ENCODE results near the gene YIPF3. TPM values are rescaled to one million over a fixed set of nuclear protein-coding genes. Genes with fewer than 3 reads are reported as not detected.
"Not testable (repeated sequence)": the region's sequence is repeated elsewhere in the genome, so short reads cannot be mapped to it uniquely, and the experiment has no call there.

YIPF3 gene
- total RNA-seq, 4 donors from 2014 or later = 55.6 to 97.9 (median 73.5) TPM

DNA sequence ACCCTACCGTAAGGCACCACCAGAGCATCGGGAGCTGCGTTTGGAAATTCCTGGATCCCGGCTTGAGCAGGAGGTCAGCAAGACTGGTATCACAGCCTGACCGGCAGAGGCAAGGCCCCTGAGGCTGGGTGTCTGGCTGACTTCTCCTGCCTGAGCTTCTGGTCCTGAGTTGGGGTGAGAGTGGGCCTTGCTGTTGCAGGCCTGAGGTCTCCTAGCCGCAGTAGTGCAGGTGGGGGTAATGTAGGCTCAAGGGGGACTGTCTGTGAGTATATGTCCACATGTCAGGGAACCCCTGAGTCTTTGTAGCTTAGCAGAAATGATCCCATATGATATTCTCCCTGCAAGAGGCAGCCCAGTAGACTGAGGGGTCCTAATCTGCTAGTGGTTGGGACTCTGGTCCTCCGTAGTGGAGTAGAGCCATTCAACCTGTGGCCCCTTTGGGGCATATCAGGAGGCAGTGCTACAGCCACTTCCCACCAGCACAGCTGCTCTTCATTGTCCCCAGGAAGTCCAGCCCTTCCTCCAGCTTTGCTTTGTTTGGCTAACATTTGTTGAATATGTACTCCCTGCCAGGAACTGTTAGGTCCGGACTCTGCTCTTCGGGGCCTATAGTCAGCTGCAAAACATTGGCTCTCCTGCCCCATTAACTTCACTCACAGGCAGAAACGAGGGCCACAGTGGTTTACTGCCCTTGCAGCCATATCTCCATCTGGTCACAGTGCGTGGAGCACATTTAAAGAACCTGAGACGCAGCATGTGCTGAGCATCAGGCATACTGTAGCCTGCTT, 17.5 kb downstream of the YIPF3 start:
- in situ Hi-C loops (cut with MboI; ENCODE audit: low sequenced_read_pairs in 4 of 4) (no loop called here), intact Hi-C loops (cut with DNase I; ENCODE audit: low total_unique reads) (no loop called here)
- Histone ChIP-seq H3K27me3 (no peaks in the 10 kb centered on the region), H3K36me3 (peaks cover 0 to 62% of the 10 kb centered on the region in 2 donors), H3K9me3 (no peaks in the 10 kb centered on the region), H3K4me1 (peaks cover 14 to 31% of the 10 kb centered on the region in 2 donors), H3K27ac (peak overlapping the region in 3 of 4 donors; percentile 3 to 27 (median 12)), H3K4me3 (no peak overlapping the region)
- ATAC-seq (peak in 1 of 2 donors; percentile 28), DNase-seq (no peak)
- TF ChIP-seq, protein P1, sequence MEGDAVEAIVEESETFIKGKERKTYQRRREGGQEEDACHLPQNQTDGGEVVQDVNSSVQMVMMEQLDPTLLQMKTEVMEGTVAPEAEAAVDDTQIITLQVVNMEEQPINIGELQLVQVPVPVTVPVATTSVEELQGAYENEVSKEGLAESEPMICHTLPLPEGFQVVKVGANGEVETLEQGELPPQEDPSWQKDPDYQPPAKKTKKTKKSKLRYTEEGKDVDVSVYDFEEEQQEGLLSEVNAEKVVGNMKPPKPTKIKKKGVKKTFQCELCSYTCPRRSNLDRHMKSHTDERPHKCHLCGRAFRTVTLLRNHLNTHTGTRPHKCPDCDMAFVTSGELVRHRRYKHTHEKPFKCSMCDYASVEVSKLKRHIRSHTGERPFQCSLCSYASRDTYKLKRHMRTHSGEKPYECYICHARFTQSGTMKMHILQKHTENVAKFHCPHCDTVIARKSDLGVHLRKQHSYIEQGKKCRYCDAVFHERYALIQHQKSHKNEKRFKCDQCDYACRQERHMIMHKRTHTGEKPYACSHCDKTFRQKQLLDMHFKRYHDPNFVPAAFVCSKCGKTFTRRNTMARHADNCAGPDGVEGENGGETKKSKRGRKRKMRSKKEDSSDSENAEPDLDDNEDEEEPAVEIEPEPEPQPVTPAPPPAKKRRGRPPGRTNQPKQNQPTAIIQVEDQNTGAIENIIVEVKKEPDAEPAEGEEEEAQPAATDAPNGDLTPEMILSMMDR (IDR thresholded peaks at IDR 0.05 in 4 of 5, conservative IDR thresholded peaks at IDR 0.05 in 1 of 5) = no peak
- TF ChIP-seq POLR2A (IDR thresholded peaks at IDR 0.05) = no peak

- intact Hi-C loops (cut with DNase I; ENCODE audit: low total_unique reads); ATAC-seq; DNase-seq; H3K9me3 ChIP-seq; H3K27me3 ChIP-seq; in situ Hi-C loops (cut with MboI; ENCODE audit: low sequenced_read_pairs in 4 of 4); H3K27ac ChIP-seq; H3K4me3 ChIP-seq: not testable (repeated sequence)
- Histone ChIP-seq H3K36me3 (peaks cover 0 to 54% of the 10 kb centered on the region in 2 donors), H3K4me1 (peaks cover 14 to 31% of the 10 kb centered on the region in 2 donors)
Observed at GRCh38 chr6:43498291-43498690, 18.4 kb downstream of the YIPF3 start.

DNA sequence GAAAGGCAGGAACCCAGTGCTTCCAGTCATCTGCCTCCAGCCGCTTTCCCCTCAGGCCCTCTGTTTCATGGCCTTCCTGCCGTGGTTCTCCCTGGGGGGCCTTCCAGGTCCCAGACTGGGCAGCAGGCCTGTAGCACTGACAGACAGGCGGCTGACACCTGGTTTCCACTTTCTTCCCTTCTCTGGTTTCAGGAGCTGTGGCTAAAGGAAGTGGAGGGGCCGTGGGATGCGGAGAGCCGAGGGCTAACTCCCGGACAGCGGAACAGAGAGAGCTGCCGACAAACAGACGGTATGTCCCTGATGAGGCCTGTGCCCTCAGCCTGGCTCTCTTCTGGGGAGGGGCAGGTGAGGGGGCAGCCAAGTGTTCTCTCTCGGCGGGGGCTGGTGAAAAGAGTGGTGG, 19.0 kb downstream of the YIPF3 start:
- H3K4me1 ChIP-seq = peaks cover 14 to 31% of the 10 kb centered on the region in 2 donors
- in situ Hi-C loops (cut with MboI; ENCODE audit: low sequenced_read_pairs in 4 of 4) = no loop called here
- TF ChIP-seq, protein P1 (IDR thresholded peaks at IDR 0.05 in 4 of 5, conservative IDR thresholded peaks at IDR 0.05 in 1 of 5) = no peak
- no peak for TF ChIP-seq POLR2A (IDR thresholded peaks at IDR 0.05)
- peak overlapping the region in 1 of 4 donors; percentile 70 for H3K27ac ChIP-seq
- intact Hi-C loops (cut with DNase I; ENCODE audit: low total_unique reads) = no loop called here
- no peaks in the 10 kb centered on the region for H3K9me3 ChIP-seq
- H3K36me3 ChIP-seq = peaks cover 0 to 48% of the 10 kb centered on the region in 2 donors
- H3K4me3 ChIP-seq = no peak overlapping the region
- DNase-seq (no peak), ATAC-seq (no peak)
- H3K27me3 ChIP-seq = no peaks in the 10 kb centered on the region

- no peak for TF ChIP-seq POLR2A (IDR thresholded peaks at IDR 0.05)
- TF ChIP-seq, protein P1 (IDR thresholded peaks at IDR 0.05 in 4 of 5, conservative IDR thresholded peaks at IDR 0.05 in 1 of 5) = no peak
- H3K4me3 ChIP-seq = no peak overlapping the region
- H3K36me3 ChIP-seq = peaks cover 0 to 42% of the 10 kb centered on the region in 2 donors
- H3K27ac ChIP-seq = peak overlapping the region in 1 of 4 donors; percentile 70
- H3K27me3 ChIP-seq = no peaks in the 10 kb centered on the region
- intact Hi-C loops (cut with DNase I; ENCODE audit: low total_unique reads) (no loop called here), in situ Hi-C loops (cut with MboI; ENCODE audit: low sequenced_read_pairs in 4 of 4) (no loop called here)
- ATAC-seq (no peak), DNase-seq (no peak)
- no peaks in the 10 kb centered on the region for H3K9me3 ChIP-seq
- peaks cover 14 to 31% of the 10 kb centered on the region in 2 donors for H3K4me1 ChIP-seq
Observed at GRCh38 chr6:43497129-43497396, 19.7 kb downstream of the YIPF3 start.

DNA sequence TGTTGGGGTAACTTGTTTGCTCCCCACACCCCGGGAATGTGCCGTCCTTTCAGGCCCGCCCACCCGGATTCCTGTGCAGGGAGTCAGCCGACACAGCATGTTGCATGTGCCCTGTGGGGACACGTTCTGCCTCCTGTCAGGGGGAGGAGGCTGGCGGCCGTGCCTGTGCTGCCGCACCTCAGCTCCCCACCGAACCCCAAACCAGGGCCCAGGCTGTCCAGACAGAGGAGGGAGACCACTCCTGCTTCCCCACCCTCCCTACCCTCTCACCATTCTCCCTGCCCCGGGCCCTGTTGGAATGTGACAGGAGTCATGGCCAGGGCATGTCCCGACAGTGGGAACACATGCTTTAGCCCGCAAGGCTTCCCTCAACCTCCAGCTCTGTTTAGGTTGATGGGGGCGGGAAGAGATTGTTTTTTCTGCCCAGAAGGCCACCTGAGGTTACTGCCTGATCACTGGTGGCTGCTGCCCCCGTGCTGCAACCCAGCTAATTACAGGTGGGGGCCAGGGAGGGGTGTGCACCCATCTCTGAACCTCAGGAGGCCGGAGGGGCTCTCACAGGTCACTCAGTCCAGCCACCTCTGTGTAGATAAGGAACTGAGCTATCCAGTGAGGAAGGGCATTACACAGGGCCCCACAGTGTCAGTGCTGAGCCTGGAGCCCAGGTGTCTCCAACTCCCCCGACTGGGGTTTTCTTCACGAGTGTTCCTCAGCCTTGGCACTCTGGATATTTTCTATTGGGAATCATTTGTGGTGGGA, 20.2 kb downstream of the YIPF3 start:
- DNase-seq (no peak), ATAC-seq (peak in 1 of 2 donors; percentile 7)
- intact Hi-C loops (cut with DNase I; ENCODE audit: low total_unique reads) = loop anchor here (1.0 kb wide), 1 partner anchor 42 kb away; no protein-coding TSS in a partner anchor
- in situ Hi-C loops (cut with MboI; ENCODE audit: low sequenced_read_pairs in 4 of 4) = no loop called here
- no peaks in the 10 kb centered on the region for H3K27me3 ChIP-seq
- peaks cover 0 to 39% of the 10 kb centered on the region in 2 donors for H3K36me3 ChIP-seq
- no peak overlapping the region for H3K4me3 ChIP-seq
- no peak for TF ChIP-seq POLR2A (IDR thresholded peaks at IDR 0.05)
- TF ChIP-seq, protein P1 (IDR thresholded peaks at IDR 0.05 in 4 of 5, conservative IDR thresholded peaks at IDR 0.05 in 1 of 5) = peak; percentile 46 to 74 (median 63)
- no peaks in the 10 kb centered on the region for H3K9me3 ChIP-seq
- H3K4me1 ChIP-seq = peaks cover 14 to 31% of the 10 kb centered on the region in 2 donors
- peak overlapping the region in 1 of 4 donors; percentile 70 for H3K27ac ChIP-seq

Data from gastrocnemius medialis (tissue), 4 donors.